SK-N-SH (cell line): ENCODE data around the gene UBE2K. TPM values are rescaled to one million over a fixed set of nuclear protein-coding genes. Genes with fewer than 3 reads are reported as not detected.

Source experiments
- CTCF ChIA-PET: fragments of 300-600, 350-600 bp; formaldehyde crosslinking; extraction: SDS; loops from one replicate; lab custom pipeline; 2021; lab: Yijun Ruan, JAX
- POLR2A ChIA-PET: fragments of 350-600 bp; sonication (Branson Sonifier 250); formaldehyde crosslinking; extraction: SDS; loops from one replicate; lab custom pipeline; 2020; ENCODE audit warnings: antibody characterized with exemption, inconsistent platforms; lab: Yijun Ruan, JAX
- DNase-seq: peaks from one replicate; pipeline ENCODE4 v3.0.0; 2012
- H2AFZ ChIP-seq: fragments of 200-600 bp; sonication (generic); 2 replicates; pipeline ENCODE4 v1.8.1; 2016; ENCODE audit warnings: antibody characterized with exemption, mild to moderate bottlenecking, low read depth
- H3F3A ChIP-seq: fragments of 200-600 bp; sonication (generic); replicated peaks from 2 replicates; pipeline ENCODE3; 2016; ENCODE audit warnings: antibody characterized with exemption, mild to moderate bottlenecking; ENCODE audit not compliant: insufficient read depth
- H3K27ac ChIP-seq, 2 experiments: fragments of 200-500 bp in 1 of 2; fragments of 200-600 bp in 1 of 2; sonication (Bioruptor generic) in 1 of 2; sonication (generic), shearing (Covaris generic) in 1 of 2; 2 replicates each; pipeline versions ENCODE4 v1.5.1 to v1.6.1; 2014 to 2016; ENCODE audit warnings: low read depth in 2 of 2, inconsistent platforms in 1 of 2, low read length in 1 of 2, mild to moderate bottlenecking in 1 of 2, mixed read lengths in 1 of 2
- H3K27me3 ChIP-seq: fragments of 200-600 bp; sonication (generic), shearing (Covaris generic); 2 replicates; pipeline ENCODE4 v1.6.1; 2016; ENCODE audit warnings: mixed run types; ENCODE audit not compliant: insufficient read depth
- H3K36me3 ChIP-seq, 2 experiments: fragments of 200-500 bp in 1 of 2; fragments of 200-600 bp in 1 of 2; sonication (Bioruptor generic) in 1 of 2; sonication (generic) in 1 of 2; replicated peaks in 1 of 2; 2 replicates each; pipeline versions ENCODE3 to v1.5.1; 2014 to 2016; ENCODE audit warnings: low read length in 1 of 2, mild to moderate bottlenecking in 1 of 2; ENCODE audit not compliant: insufficient read depth in 2 of 2, control insufficient read depth in 1 of 2
- H3K4me1 ChIP-seq, 2 experiments: fragments of 200-500 bp in 1 of 2; fragments of 200-600 bp in 1 of 2; sonication (Bioruptor generic) in 1 of 2; sonication (generic), shearing (Covaris generic) in 1 of 2; 2 replicates each; pipeline versions ENCODE4 v1.5.1 to v1.6.1; 2014 to 2016; ENCODE audit warnings: low read depth in 1 of 2, low read length in 1 of 2, mixed run types in 1 of 2; ENCODE audit not compliant: insufficient read depth in 2 of 2, control insufficient read depth in 1 of 2
- H3K4me2 ChIP-seq: fragments of 200-600 bp; sonication (generic), shearing (Covaris generic); 2 replicates; pipeline ENCODE4 v1.6.1; 2017; ENCODE audit warnings: mixed run types
- H3K4me3 ChIP-seq, 2 experiments: fragments of 200-500 bp in 1 of 2; fragments of 200-600 bp in 1 of 2; sonication (Bioruptor generic) in 1 of 2; sonication (generic), shearing (Covaris generic) in 1 of 2; 2 replicates each; pipeline versions ENCODE4 v1.5.1 to v1.8.1; 2014 to 2016; ENCODE audit warnings: low read depth in 2 of 2, inconsistent platforms in 1 of 2, low read length in 1 of 2, mild to moderate bottlenecking in 1 of 2, mixed read lengths in 1 of 2, moderate library complexity in 1 of 2
- H3K79me2 ChIP-seq: fragments of 200-600 bp; sonication (generic); 2 replicates; pipeline ENCODE4 v1.8.1; 2017; ENCODE audit warnings: mild to moderate bottlenecking; ENCODE audit not compliant: insufficient read depth
- H3K9ac ChIP-seq: fragments of 200-600 bp; sonication (generic); 2 replicates; pipeline ENCODE4 v1.6.1; 2017; ENCODE audit warnings: mixed run types
- H3K9me2 ChIP-seq: fragments of 200-600 bp; sonication (generic); 2 replicates; pipeline ENCODE4 v1.6.1; 2017; ENCODE audit warnings: mixed run types
- H3K9me3 ChIP-seq: fragments of 200-600 bp; sonication (generic); 2 replicates; pipeline ENCODE4 v1.6.1; 2017; ENCODE audit warnings: mixed run types, mild to moderate bottlenecking, moderate library complexity
- H4K20me1 ChIP-seq: fragments of 200-600 bp; sonication (generic); 2 replicates; pipeline ENCODE4 v1.6.1; 2017; ENCODE audit warnings: mild to moderate bottlenecking, mixed run types; ENCODE audit not compliant: insufficient read depth
- ELF1 ChIP-seq: IDR thresholded peaks from 2 replicates; pipeline ENCODE4 v1.4.0; 2012
- EZH2phosphoT487 ChIP-seq: fragments of 200-600 bp; sonication (generic); IDR thresholded peaks from 2 replicates; pipeline ENCODE4 v1.6.1; 2017; ENCODE audit warnings: low read depth, mixed run types, mild to moderate bottlenecking, antibody characterized with exemption, moderate library complexity, borderline replicate concordance
- GABPA ChIP-seq: IDR thresholded peaks from 2 replicates; pipeline ENCODE4 v1.4.0; 2012; ENCODE audit warnings: low read depth, mild to moderate bottlenecking
- IRF3 ChIP-seq: fragments of 150-350 bp; IDR thresholded peaks from 2 replicates; pipeline ENCODE4 v1.6.1; 2016; ENCODE audit warnings: mild to moderate bottlenecking, low read depth, low read length
- MAX ChIP-seq: IDR thresholded peaks from 2 replicates; pipeline ENCODE4 v1.4.0; 2012; ENCODE audit warnings: low read depth
- NFIC ChIP-seq: IDR thresholded peaks from 2 replicates; pipeline ENCODE4 v1.4.0; 2012; ENCODE audit warnings: borderline replicate concordance
- RAD21 ChIP-seq: IDR thresholded peaks from 2 replicates; pipeline ENCODE4 v1.6.1; 2012; ENCODE audit warnings: mild to moderate bottlenecking, low read length
- RCOR1 ChIP-seq: fragments of 150-350 bp; IDR thresholded peaks from 2 replicates; pipeline ENCODE4 v1.6.1; 2017; ENCODE audit warnings: antibody characterized with exemption, low read length
- REST ChIP-seq: IDR thresholded peaks from 2 replicates; pipeline ENCODE4 v1.6.1; 2012; ENCODE audit warnings: mild to moderate bottlenecking, low read depth, low read length, moderate library complexity
- SMC3 ChIP-seq: IDR thresholded peaks from 2 replicates; pipeline ENCODE4 v1.6.1; 2012; ENCODE audit warnings: low read depth, low read length, improper control_type of control experiment
- TEAD4 ChIP-seq: IDR thresholded peaks from 2 replicates; pipeline ENCODE4 v1.4.0; 2012; ENCODE audit warnings: mild to moderate bottlenecking, borderline replicate concordance; ENCODE audit not compliant: insufficient read depth
- USF1 ChIP-seq: IDR thresholded peaks from 2 replicates; pipeline ENCODE4 v1.4.0; 2012; ENCODE audit warnings: low read depth, borderline replicate concordance
- USF2 ChIP-seq: fragments of 150-350 bp; IDR thresholded peaks from 2 replicates; pipeline ENCODE4 v1.6.1; 2017; ENCODE audit warnings: antibody characterized with exemption, low read length, low read depth, borderline replicate concordance
- YY1 ChIP-seq: IDR thresholded peaks from 2 replicates; pipeline ENCODE4 v1.4.0; 2012; ENCODE audit warnings: low read depth, mild to moderate bottlenecking
- polyA plus RNA-seq, 3 experiments: library from polyadenylated mRNA; depleted of rRNA; stranded (reverse); fragments of >200 nt; gene quantifications; 2 replicates each; pipeline ENCODE4 v1.2.3, GENCODE V29; 2012
- TF ChIP-seq, protein P1 (sequence below): IDR thresholded peaks from 2 replicates; pipeline ENCODE4 v1.4.0; 2012; ENCODE audit warnings: low read depth, borderline replicate concordance
- TF ChIP-seq, protein P2 (sequence below): fragments of 200-600 bp; sonication (generic); IDR thresholded peaks from 2 replicates; pipeline ENCODE4 v1.6.1; 2017; ENCODE audit warnings: antibody characterized with exemption, mild to moderate bottlenecking, moderate library complexity
- TF ChIP-seq, protein P3 (sequence below): IDR thresholded peaks from 2 replicates; pipeline ENCODE4; 2012

Gene UBE2K
- polyA plus RNA-seq, 1 of the 3 experiments (the other 2 are of a cell fraction), result 102 TPM

- Histone ChIP-seq H4K20me1 (peaks cover 93% of the 10 kb centered on the region), H3K9me2 (no peaks in the 10 kb centered on the region), H3K27me3 (no peaks in the 10 kb centered on the region), H3K9ac (no peak overlapping the region), H2AFZ (no peak overlapping the region), H3K4me2 (no peak overlapping the region), H3K79me2 (peaks cover 100% of the 10 kb centered on the region), H3K27ac (no peak overlapping the region), H3F3A (no peaks in the 10 kb centered on the region), H3K9me3 (no peaks in the 10 kb centered on the region), H3K36me3 (peaks cover 0 to 19% of the 10 kb centered on the region in 2 experiments), H3K4me3 (no peak overlapping the region)
- CTCF ChIA-PET, result interaction anchor here (0.9 kb wide), 1 partner anchor 14 kb away, joined by 4 read pairs; no protein-coding TSS in a partner anchor
- TF ChIP-seq GABPA (no peak), EZH2phosphoT487 (no peak), REST (no peak), USF2 (no peak), RAD21 (no peak), IRF3 (no peak), SMC3 (no peak), USF1 (no peak), TEAD4 (no peak), NFIC (no peak), ELF1 (no peak), YY1 (no peak), MAX (no peak), RCOR1 (no peak)
- TF ChIP-seq, protein P1, sequence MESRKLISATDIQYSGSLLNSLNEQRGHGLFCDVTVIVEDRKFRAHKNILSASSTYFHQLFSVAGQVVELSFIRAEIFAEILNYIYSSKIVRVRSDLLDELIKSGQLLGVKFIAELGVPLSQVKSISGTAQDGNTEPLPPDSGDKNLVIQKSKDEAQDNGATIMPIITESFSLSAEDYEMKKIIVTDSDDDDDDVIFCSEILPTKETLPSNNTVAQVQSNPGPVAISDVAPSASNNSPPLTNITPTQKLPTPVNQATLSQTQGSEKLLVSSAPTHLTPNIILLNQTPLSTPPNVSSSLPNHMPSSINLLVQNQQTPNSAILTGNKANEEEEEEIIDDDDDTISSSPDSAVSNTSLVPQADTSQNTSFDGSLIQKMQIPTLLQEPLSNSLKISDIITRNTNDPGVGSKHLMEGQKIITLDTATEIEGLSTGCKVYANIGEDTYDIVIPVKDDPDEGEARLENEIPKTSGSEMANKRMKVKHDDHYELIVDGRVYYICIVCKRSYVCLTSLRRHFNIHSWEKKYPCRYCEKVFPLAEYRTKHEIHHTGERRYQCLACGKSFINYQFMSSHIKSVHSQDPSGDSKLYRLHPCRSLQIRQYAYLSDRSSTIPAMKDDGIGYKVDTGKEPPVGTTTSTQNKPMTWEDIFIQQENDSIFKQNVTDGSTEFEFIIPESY, result no peak
- TF ChIP-seq, protein P2, sequence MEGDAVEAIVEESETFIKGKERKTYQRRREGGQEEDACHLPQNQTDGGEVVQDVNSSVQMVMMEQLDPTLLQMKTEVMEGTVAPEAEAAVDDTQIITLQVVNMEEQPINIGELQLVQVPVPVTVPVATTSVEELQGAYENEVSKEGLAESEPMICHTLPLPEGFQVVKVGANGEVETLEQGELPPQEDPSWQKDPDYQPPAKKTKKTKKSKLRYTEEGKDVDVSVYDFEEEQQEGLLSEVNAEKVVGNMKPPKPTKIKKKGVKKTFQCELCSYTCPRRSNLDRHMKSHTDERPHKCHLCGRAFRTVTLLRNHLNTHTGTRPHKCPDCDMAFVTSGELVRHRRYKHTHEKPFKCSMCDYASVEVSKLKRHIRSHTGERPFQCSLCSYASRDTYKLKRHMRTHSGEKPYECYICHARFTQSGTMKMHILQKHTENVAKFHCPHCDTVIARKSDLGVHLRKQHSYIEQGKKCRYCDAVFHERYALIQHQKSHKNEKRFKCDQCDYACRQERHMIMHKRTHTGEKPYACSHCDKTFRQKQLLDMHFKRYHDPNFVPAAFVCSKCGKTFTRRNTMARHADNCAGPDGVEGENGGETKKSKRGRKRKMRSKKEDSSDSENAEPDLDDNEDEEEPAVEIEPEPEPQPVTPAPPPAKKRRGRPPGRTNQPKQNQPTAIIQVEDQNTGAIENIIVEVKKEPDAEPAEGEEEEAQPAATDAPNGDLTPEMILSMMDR, result no peak
- TF ChIP-seq, protein P3, sequence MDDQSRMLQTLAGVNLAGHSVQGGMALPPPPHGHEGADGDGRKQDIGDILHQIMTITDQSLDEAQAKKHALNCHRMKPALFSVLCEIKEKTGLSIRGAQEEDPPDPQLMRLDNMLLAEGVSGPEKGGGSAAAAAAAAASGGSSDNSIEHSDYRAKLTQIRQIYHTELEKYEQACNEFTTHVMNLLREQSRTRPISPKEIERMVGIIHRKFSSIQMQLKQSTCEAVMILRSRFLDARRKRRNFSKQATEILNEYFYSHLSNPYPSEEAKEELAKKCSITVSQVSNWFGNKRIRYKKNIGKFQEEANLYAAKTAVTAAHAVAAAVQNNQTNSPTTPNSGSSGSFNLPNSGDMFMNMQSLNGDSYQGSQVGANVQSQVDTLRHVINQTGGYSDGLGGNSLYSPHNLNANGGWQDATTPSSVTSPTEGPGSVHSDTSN, result no peak
- TF ChIP-seq, all 33 proteins: peak for 0
- POLR2A ChIA-PET, result no interaction called here
- no peak for DNase-seq
- no peaks in the 10 kb centered on the region for H3K4me1 ChIP-seq
These were observed 22.1 kb downstream of the UBE2K start for GRCh38 chr4:39719804-39720580.
